ENCODE data around the gene PROX2.

The PROX2 gene

GRCh38 chr14:74867673-74868072, 8.3 kb downstream of the PROX2 start:
- H3K9me3 ChIP-seq (ENCODE audit: low read length) = no peaks in the 10 kb centered on the region
- no peak overlapping the region for H3K9ac ChIP-seq (ENCODE audit: low read length)
- H3K4me3 ChIP-seq (ENCODE audit: low read depth in 1 of 2, low read length in 2 of 2) = no peak overlapping the region
- no peak overlapping the region for H3K27ac ChIP-seq (ENCODE audit: low read depth, low read length)
- peaks cover 0 to 4% of the 10 kb centered on the region in 2 donors for H3K27me3 ChIP-seq (ENCODE audit: control insufficient read depth in 1 of 2, insufficient read depth in 2 of 2, low read length in 2 of 2)
- H3K4me1 ChIP-seq (ENCODE audit: insufficient read depth, low read length) = no peaks in the 10 kb centered on the region
- H3K36me3 ChIP-seq (ENCODE audit: insufficient read depth, low read length) = no peaks in the 10 kb centered on the region

- Histone ChIP-seq H3K27ac (ENCODE audit: low read depth, low read length) (no peak overlapping the region), H3K9ac (ENCODE audit: low read length) (no peak overlapping the region), H3K9me3 (ENCODE audit: low read length) (no peaks in the 10 kb centered on the region), H3K36me3 (ENCODE audit: insufficient read depth, low read length) (no peaks in the 10 kb centered on the region), H3K4me1 (ENCODE audit: insufficient read depth, low read length) (no peaks in the 10 kb centered on the region), H3K4me3 (ENCODE audit: low read depth in 1 of 2, low read length in 2 of 2) (no peak overlapping the region), H3K27me3 (ENCODE audit: control insufficient read depth in 1 of 2, insufficient read depth in 2 of 2, low read length in 2 of 2) (peaks cover 0 to 4% of the 10 kb centered on the region in 2 donors)
Measured at GRCh38 chr14:74866708-74867389, 9.1 kb downstream of the PROX2 start.

GRCh38 chr14:74865156-74865555, 10.8 kb downstream of the PROX2 start:
- Histone ChIP-seq H3K27me3 (ENCODE audit: control insufficient read depth in 1 of 2, insufficient read depth in 2 of 2, low read length in 2 of 2) (peaks cover 0 to 4% of the 10 kb centered on the region in 2 donors), H3K36me3 (ENCODE audit: insufficient read depth, low read length) (no peaks in the 10 kb centered on the region), H3K4me3 (ENCODE audit: low read depth in 1 of 2, low read length in 2 of 2) (no peak overlapping the region), H3K9me3 (ENCODE audit: low read length) (no peaks in the 10 kb centered on the region), H3K4me1 (ENCODE audit: insufficient read depth, low read length) (peaks cover 8% of the 10 kb centered on the region), H3K9ac (ENCODE audit: low read length) (no peak overlapping the region), H3K27ac (ENCODE audit: low read depth, low read length) (no peak overlapping the region)

DNA sequence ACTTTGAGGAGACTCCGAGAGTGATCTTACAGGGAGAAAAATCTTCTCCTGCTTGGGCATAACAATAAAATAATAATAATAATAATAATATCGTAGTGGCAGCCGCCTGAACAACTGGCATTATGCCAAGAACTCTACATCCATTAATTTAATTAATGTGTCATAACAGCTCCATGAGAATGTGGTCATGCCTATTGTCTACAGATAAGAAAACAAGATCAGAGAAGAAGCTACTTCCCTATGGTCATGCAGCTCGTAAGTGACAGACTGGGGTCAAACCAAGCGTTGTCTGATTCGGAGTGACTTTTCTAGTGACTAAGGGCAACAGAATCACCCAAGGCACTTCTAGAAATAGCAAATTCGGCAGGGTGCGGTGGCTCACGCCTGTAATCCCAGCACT, 11.7 kb downstream of the PROX2 start:
- H3K9me3 ChIP-seq (ENCODE audit: low read length) = no peaks in the 10 kb centered on the region
- H3K36me3 ChIP-seq (ENCODE audit: insufficient read depth, low read length) = no peaks in the 10 kb centered on the region
- no peak overlapping the region for H3K27ac ChIP-seq (ENCODE audit: low read depth, low read length)
- H3K9ac ChIP-seq (ENCODE audit: low read length) = no peak overlapping the region
- H3K4me1 ChIP-seq (ENCODE audit: insufficient read depth, low read length) = peaks cover 8% of the 10 kb centered on the region
- H3K4me3 ChIP-seq (ENCODE audit: low read depth in 1 of 2, low read length in 2 of 2) = no peak overlapping the region
- H3K27me3 ChIP-seq (ENCODE audit: control insufficient read depth in 1 of 2, insufficient read depth in 2 of 2, low read length in 2 of 2) = peaks cover 0 to 4% of the 10 kb centered on the region in 2 donors

DNA sequence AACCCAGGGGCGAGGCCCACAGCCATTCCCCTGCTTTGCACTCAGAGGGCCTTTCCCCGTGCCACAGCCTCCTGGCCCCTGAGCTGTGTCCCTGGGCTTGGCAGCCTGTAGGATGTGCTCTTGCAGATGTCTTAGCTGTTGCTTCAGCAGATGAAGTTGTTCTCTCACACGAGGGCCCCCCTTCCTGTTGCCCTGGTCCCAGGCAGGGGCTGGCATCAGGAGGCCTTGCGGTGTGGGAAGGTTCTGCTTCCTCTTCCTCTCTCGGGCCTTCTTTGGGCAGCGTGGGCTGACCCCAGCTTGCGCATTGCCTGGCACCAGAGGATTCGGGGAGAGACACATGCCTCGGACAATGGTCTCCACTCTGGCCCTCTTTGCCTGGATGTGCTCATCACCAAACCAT, 12.7 kb downstream of the PROX2 start:
- H3K9ac ChIP-seq (ENCODE audit: low read length) = no peak overlapping the region
- H3K4me3 ChIP-seq (ENCODE audit: low read depth in 1 of 2, low read length in 2 of 2) = no peak overlapping the region
- H3K4me1 ChIP-seq (ENCODE audit: insufficient read depth, low read length) = peaks cover 8% of the 10 kb centered on the region
- no peaks in the 10 kb centered on the region for H3K36me3 ChIP-seq (ENCODE audit: insufficient read depth, low read length)
- peaks cover 0 to 4% of the 10 kb centered on the region in 2 donors for H3K27me3 ChIP-seq (ENCODE audit: control insufficient read depth in 1 of 2, insufficient read depth in 2 of 2, low read length in 2 of 2)
- H3K9me3 ChIP-seq (ENCODE audit: low read length) = no peaks in the 10 kb centered on the region
- H3K27ac ChIP-seq (ENCODE audit: low read depth, low read length) = no peak overlapping the region

DNA sequence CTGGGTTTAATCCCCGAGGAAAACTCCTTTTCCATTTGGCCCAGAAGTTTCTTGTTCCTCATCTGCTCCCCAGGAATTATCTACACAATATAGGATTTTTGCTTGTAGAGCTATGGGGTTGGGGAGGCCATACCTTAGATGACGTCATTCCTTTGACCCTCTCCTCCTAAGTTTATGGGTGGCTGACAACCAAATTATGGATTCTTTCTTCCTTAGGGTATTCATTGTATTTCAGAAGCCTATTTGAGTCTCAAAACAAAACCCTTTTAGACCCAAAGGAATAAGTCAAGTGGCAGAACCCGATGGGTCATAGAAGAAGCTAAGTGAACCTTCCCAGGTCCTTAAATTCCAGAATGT, 14.2 kb downstream of the PROX2 start:
- Histone ChIP-seq H3K27ac (ENCODE audit: low read depth, low read length) (no peak overlapping the region), H3K36me3 (ENCODE audit: insufficient read depth, low read length) (no peaks in the 10 kb centered on the region), H3K9me3 (ENCODE audit: low read length) (no peaks in the 10 kb centered on the region), H3K4me1 (ENCODE audit: insufficient read depth, low read length) (peaks cover 8% of the 10 kb centered on the region), H3K9ac (ENCODE audit: low read length) (no peak overlapping the region), H3K27me3 (ENCODE audit: control insufficient read depth in 1 of 2, insufficient read depth in 2 of 2, low read length in 2 of 2) (no peaks in the 10 kb centered on the region), H3K4me3 (ENCODE audit: low read depth in 1 of 2, low read length in 2 of 2) (no peak overlapping the region)

- Histone ChIP-seq H3K27ac (ENCODE audit: low read depth, low read length) (no peak overlapping the region), H3K9ac (ENCODE audit: low read length) (no peak overlapping the region), H3K4me3 (ENCODE audit: low read depth in 1 of 2, low read length in 2 of 2) (no peak overlapping the region), H3K9me3 (ENCODE audit: low read length) (no peaks in the 10 kb centered on the region), H3K4me1 (ENCODE audit: insufficient read depth, low read length) (peaks cover 8% of the 10 kb centered on the region), H3K36me3 (ENCODE audit: insufficient read depth, low read length) (no peaks in the 10 kb centered on the region), H3K27me3 (ENCODE audit: control insufficient read depth in 1 of 2, insufficient read depth in 2 of 2, low read length in 2 of 2) (no peaks in the 10 kb centered on the region)
Measured at GRCh38 chr14:74860899-74861733, 14.8 kb downstream of the PROX2 start.

DNA sequence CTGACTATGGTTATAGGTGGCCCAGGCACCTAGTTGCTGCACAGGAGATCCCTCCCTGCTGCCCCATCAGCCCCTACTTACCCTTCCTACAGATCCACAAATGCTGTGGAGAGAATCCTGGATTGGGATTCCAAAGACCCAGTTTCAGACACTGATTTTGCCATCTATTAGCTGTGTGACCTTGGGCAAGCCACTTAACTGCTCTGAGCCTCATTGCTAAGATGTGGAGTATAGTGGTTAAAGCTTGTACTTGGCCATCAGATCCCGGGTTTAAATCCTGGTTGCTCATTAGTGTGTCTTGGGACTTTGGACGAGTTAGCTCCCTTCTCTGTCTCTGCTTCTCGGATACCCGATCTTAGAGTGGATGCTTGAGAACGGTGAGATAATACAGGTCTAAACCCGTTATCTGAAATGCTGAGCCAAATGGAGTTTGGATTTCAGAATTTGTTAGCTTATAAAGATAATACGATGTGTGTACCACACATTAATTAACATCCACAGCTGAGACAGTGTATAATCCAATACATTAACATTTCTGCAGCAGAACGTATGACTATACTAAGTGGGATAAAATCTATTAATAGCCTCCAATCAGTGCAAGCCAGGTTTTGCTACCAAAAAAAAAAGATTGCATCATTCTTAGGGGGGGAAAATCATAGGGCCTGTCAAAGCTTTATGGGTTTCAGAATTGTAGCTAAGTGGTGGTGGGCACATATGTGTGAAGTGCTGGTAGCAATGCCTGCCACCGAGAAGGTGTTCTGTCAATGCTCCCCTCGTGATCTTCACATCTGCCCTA, 16.0 kb downstream of the PROX2 start:
- H3K9ac ChIP-seq (ENCODE audit: low read length) = no peak overlapping the region
- no peak overlapping the region for H3K27ac ChIP-seq (ENCODE audit: low read depth, low read length)
- H3K9me3 ChIP-seq (ENCODE audit: low read length) = no peaks in the 10 kb centered on the region
- peaks cover 8% of the 10 kb centered on the region for H3K4me1 ChIP-seq (ENCODE audit: insufficient read depth, low read length)
- no peak overlapping the region for H3K4me3 ChIP-seq (ENCODE audit: low read depth in 1 of 2, low read length in 2 of 2)
- H3K27me3 ChIP-seq (ENCODE audit: control insufficient read depth in 1 of 2, insufficient read depth in 2 of 2, low read length in 2 of 2) = no peaks in the 10 kb centered on the region
- no peaks in the 10 kb centered on the region for H3K36me3 ChIP-seq (ENCODE audit: insufficient read depth, low read length)

DNA sequence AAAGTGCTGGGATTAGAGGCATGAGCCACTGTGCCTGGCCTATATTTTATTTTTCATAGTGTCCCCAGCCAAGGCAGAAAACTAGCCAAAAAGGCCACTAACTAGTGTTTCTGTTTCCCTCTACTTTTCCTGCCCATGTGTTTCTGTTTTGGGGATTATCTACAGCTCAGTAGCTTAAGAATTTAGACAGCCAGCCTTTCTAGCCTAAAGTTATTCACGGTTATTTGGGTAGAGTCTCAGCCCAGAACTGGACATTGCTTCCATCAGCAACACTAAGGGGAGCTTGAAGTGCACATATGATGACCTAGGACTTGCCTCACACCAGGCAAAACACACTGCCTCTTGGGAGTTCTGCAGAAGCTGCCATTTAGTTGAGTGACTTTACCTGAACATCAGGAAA, 17.9 kb downstream of the PROX2 start:
- Histone ChIP-seq H3K4me1 (ENCODE audit: insufficient read depth, low read length) (peaks cover 20% of the 10 kb centered on the region), H3K9ac (ENCODE audit: low read length) (no peak overlapping the region), H3K9me3 (ENCODE audit: low read length) (no peaks in the 10 kb centered on the region), H3K27me3 (ENCODE audit: control insufficient read depth in 1 of 2, insufficient read depth in 2 of 2, low read length in 2 of 2) (no peaks in the 10 kb centered on the region), H3K27ac (ENCODE audit: low read depth, low read length) (no peak overlapping the region), H3K36me3 (ENCODE audit: insufficient read depth, low read length) (no peaks in the 10 kb centered on the region), H3K4me3 (ENCODE audit: low read depth in 1 of 2, low read length in 2 of 2) (no peak overlapping the region)

- Histone ChIP-seq H3K27ac (ENCODE audit: low read depth, low read length) (no peak overlapping the region), H3K36me3 (ENCODE audit: insufficient read depth, low read length) (no peaks in the 10 kb centered on the region), H3K4me3 (ENCODE audit: low read depth in 1 of 2, low read length in 2 of 2) (no peak overlapping the region), H3K9ac (ENCODE audit: low read length) (no peak overlapping the region), H3K9me3 (ENCODE audit: low read length) (no peaks in the 10 kb centered on the region), H3K4me1 (ENCODE audit: insufficient read depth, low read length) (peaks cover 26% of the 10 kb centered on the region), H3K27me3 (ENCODE audit: control insufficient read depth in 1 of 2, insufficient read depth in 2 of 2, low read length in 2 of 2) (no peaks in the 10 kb centered on the region)
Measured at GRCh38 chr14:74856366-74856765, 19.6 kb downstream of the PROX2 start.

DNA sequence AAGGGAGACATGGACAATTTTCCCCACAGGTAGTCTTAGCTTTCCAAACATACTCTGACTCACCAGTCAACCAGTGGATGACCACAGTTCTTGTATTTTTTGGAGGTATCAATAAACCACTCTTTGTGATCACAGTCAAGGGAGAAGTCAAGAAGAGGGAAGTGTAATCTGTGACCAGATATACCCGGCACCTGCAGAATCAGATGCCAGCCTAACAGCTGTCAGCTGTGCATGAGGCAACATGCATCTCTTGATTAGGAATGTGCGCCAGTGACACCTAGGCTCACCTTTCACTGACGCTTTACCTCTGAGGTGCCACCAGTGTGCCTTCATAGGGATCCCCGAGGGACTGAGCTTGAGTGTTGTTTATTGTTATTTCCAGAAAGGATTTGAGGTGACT, 20.0 kb downstream of the PROX2 start:
- no peak overlapping the region for H3K9ac ChIP-seq (ENCODE audit: low read length)
- H3K4me1 ChIP-seq (ENCODE audit: insufficient read depth, low read length) = peaks cover 22% of the 10 kb centered on the region
- H3K27me3 ChIP-seq (ENCODE audit: control insufficient read depth in 1 of 2, insufficient read depth in 2 of 2, low read length in 2 of 2) = no peaks in the 10 kb centered on the region
- H3K9me3 ChIP-seq (ENCODE audit: low read length) = no peaks in the 10 kb centered on the region
- no peak overlapping the region for H3K4me3 ChIP-seq (ENCODE audit: low read depth in 1 of 2, low read length in 2 of 2)
- H3K36me3 ChIP-seq (ENCODE audit: insufficient read depth, low read length) = no peaks in the 10 kb centered on the region
- H3K27ac ChIP-seq (ENCODE audit: low read depth, low read length) = no peak overlapping the region
